ENCODE results near the gene ST6GALNAC3. TPM values are rescaled to one million over a fixed set of nuclear protein-coding genes. Genes with fewer than 3 reads are reported as not detected.
A peak's percentile ranks its signal among the peaks of the same experiment; 100 is the strongest.

The ST6GALNAC3 gene
- total RNA-seq, result 1 to 10 TPM; 2.8 to 3.5 (median 3.4) TPM

DNA sequence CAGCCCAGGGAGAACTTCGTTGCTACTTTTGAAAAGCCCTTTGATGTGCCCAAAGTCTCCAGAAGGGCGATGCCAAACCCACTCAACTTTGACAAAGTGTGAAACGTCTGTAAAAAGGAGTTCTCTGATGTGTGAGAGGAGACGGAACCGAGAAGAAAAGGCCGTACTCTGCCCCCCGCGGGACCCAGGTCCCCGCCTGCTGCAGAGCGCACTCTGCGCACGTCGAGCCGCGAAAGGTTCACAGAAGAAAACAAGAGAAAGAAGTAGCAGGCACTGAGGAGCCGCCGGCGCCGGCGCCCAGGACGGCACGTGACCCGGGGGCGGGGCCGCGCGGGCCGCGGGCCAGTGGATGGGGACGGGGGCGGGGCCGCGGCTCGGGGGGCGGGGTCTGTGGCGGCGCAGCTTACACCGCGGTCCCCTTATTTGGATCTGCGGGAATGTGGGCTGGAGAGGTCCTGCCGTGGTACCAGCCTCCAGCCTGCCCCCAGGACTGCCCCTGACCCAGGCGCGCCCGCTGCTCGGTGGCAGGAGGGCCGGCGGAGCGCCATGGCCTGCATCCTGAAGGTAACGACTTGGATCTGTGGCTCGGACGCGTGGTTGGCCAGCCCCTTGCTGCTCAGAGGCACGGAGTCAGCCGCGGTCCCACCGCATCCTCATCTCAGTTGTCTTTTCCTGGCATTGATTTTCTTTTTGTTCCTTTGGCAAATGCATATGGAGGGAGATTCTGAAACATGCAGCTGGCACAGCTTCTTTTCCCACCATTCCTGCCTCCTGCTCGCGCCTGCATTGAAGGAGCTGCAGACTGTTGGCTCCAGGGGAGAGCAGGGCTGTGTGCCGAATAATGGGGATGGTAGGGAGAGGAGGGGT, at the start of gene ST6GALNAC3:
TSS of gene ST6GALNAC3 (plus strand) at position 426 of the 867 bp plus-strand sequence.
- Histone ChIP-seq H3K27me3 (no peaks in the 10 kb centered on the region), H3K27ac (peak within 1 kb of the TSS; percentile 30 to 76 (median 60)), H3K4me1 (peaks cover 0 to 7% (median 2%) of the 10 kb centered on the region in 4 donors), H3K9me3 (no peaks in the 10 kb centered on the region), H3K36me3 (no peaks in the 10 kb centered on the region), H3K4me3 (peak within 1 kb of the TSS; percentile 49 to 87 (median 63))
- TF ChIP-seq POLR2A (IDR thresholded peaks at IDR 0.05), result peak in 1 of 2 donors; percentile 18
- no peak for TF ChIP-seq CTCF (IDR thresholded peaks at IDR 0.05)
- DNase-seq, result peak; percentile 71 to 92 (median 88)

DNA sequence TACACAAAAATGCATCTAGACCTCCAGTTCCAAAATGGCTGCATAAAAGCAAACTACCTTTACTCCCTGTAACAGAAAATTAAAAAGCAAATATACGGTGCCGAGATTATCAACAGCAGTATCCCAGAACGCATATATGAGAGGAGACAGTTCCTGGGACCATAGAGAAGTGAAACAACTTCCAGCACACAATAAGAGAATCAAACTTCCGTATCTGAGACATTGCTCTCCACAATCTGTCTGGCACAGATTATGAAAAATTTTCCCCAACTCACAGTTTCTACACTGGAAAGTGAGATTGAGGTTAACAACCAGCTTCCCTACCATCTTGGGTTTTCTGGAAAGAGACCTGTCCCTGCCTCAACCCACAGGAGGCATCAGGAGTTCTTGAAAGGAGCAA, 47.2 kb upstream of the ST6GALNAC3 start:
- H3K27ac ChIP-seq, result no peak overlapping the region
- no peaks in the 10 kb centered on the region for H3K4me1 ChIP-seq
- no peaks in the 10 kb centered on the region for H3K9me3 ChIP-seq
- DNase-seq, result no peak
- TF ChIP-seq CTCF (IDR thresholded peaks at IDR 0.05), result no peak
- no peak for TF ChIP-seq POLR2A (IDR thresholded peaks at IDR 0.05)
- no peaks in the 10 kb centered on the region for H3K27me3 ChIP-seq
- no peaks in the 10 kb centered on the region for H3K36me3 ChIP-seq
- no peak overlapping the region for H3K4me3 ChIP-seq

DNA sequence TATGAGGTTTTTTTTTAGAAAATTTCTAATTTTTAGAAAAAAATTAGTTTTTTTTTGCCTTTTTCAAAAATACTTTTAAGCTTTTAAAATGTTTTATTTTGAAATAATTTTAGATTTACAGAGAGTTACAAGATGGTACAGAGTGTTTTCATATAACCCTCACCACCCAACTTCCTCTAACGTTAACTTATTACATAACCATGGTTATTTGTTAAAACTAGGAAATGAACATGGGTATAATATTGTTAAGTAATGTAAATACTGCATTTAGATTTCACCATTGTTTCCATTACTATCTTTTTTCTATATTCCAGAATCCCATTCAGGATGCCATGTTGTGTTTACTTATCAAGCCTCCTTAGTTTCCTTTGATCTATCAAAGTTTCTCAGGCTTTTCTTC, 45.2 kb upstream of the ST6GALNAC3 start:
- DNase-seq, result no peak
- no peaks in the 10 kb centered on the region for H3K4me1 ChIP-seq

GRCh38 chr1:76031496-76031895, 43.0 kb upstream of the ST6GALNAC3 start:
- H3K4me1 ChIP-seq, result no peaks in the 10 kb centered on the region
- no peaks in the 10 kb centered on the region for H3K9me3 ChIP-seq
- no peaks in the 10 kb centered on the region for H3K27me3 ChIP-seq
- H3K4me3 ChIP-seq, result no peak overlapping the region
- no peak for TF ChIP-seq CTCF (IDR thresholded peaks at IDR 0.05)
- TF ChIP-seq POLR2A (IDR thresholded peaks at IDR 0.05), result no peak
- DNase-seq, result no peak
- H3K27ac ChIP-seq, result no peak overlapping the region
- H3K36me3 ChIP-seq, result no peaks in the 10 kb centered on the region

More for the DNA sequence above, 45.2 kb upstream of the ST6GALNAC3 start:
- no peak overlapping the region for H3K4me3 ChIP-seq
- TF ChIP-seq POLR2A (IDR thresholded peaks at IDR 0.05) (no peak), CTCF (IDR thresholded peaks at IDR 0.05) (no peak)
- H3K36me3 ChIP-seq, result no peaks in the 10 kb centered on the region
- H3K27me3 ChIP-seq, result no peaks in the 10 kb centered on the region
- no peak overlapping the region for H3K27ac ChIP-seq
- H3K9me3 ChIP-seq, result no peaks in the 10 kb centered on the region

DNA sequence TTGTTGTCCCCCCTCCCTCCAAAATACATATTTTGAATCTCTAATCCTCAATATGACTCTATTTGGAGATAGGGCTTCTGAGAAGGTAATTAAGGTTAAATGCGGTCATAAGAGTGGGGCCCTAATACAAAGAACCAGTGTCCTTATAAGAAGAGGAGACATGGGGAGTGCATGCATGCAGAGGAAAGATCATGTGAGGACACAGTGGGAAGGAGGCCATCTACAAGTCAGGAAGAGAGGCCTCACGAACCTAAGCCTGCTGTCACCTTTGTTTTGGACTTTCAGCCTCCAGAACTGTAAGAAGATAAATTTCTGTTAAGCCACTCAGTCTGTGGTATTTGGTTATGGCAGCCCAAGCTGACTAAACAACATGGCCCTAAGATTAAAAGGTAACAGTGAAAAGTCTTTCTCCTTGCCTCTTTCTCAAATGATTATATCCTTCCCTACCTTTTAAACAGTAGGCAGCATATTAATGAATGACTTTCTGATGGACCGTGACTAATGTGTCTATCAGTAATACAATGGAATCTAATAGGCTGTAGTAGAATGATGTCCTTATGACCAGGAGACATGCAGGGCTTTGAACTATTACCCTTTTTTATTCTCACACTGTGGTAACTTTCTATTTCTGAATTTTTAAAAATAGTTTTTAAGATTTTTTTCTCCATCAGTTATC, 40.6 kb upstream of the ST6GALNAC3 start:
- no peak for TF ChIP-seq POLR2A (IDR thresholded peaks at IDR 0.05)
- H3K36me3 ChIP-seq, result no peaks in the 10 kb centered on the region
- H3K9me3 ChIP-seq, result no peaks in the 10 kb centered on the region
- H3K4me3 ChIP-seq, result no peak overlapping the region
- no peaks in the 10 kb centered on the region for H3K27me3 ChIP-seq
- H3K27ac ChIP-seq, result no peak overlapping the region
- no peak for DNase-seq
- peaks cover 0 to 8% (median 0%) of the 10 kb centered on the region in 4 donors for H3K4me1 ChIP-seq

DNA sequence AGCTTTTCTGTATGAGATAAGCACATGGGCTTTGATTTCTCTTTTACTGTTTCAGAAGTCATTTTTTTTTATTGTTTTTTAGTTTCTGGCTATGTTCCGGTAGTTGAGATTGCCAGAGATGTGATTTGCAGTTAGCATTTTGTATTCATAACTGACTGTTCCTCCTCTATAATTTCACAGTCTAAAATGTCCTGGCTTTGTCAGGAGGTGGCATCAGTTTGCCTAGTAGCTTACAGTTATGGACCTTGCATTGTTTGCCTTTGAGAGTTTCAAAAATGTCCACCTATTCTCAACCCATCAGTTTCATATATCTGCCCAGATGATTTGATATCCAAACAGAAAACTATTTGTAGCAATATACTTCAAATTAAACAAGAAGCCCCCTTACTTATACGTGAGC, 39.5 kb upstream of the ST6GALNAC3 start:
- no peak for DNase-seq
- no peaks in the 10 kb centered on the region for H3K9me3 ChIP-seq
- H3K4me3 ChIP-seq, result no peak overlapping the region
- peaks cover 0 to 8% (median 0%) of the 10 kb centered on the region in 4 donors for H3K4me1 ChIP-seq
- no peak overlapping the region for H3K27ac ChIP-seq
- TF ChIP-seq POLR2A (IDR thresholded peaks at IDR 0.05) (no peak), CTCF (IDR thresholded peaks at IDR 0.05) (peak in 3 of 6 experiments; percentile 16 to 57 (median 37))
- H3K36me3 ChIP-seq, result no peaks in the 10 kb centered on the region
- H3K27me3 ChIP-seq, result no peaks in the 10 kb centered on the region
